Globus pallidus (tissue), 1 donor: ENCODE measurements around the gene ABCC5.
"Not testable (repeated sequence)": the region's sequence is repeated elsewhere in the genome, so short reads cannot be mapped to it uniquely, and the experiment has no call there.

ENCODE experiments used
- DNase-seq: peaks from one replicate; pipeline ENCODE4 v3.0.0-alpha.2; 2015; ENCODE audit warnings: low spot score

The ABCC5 gene

DNA sequence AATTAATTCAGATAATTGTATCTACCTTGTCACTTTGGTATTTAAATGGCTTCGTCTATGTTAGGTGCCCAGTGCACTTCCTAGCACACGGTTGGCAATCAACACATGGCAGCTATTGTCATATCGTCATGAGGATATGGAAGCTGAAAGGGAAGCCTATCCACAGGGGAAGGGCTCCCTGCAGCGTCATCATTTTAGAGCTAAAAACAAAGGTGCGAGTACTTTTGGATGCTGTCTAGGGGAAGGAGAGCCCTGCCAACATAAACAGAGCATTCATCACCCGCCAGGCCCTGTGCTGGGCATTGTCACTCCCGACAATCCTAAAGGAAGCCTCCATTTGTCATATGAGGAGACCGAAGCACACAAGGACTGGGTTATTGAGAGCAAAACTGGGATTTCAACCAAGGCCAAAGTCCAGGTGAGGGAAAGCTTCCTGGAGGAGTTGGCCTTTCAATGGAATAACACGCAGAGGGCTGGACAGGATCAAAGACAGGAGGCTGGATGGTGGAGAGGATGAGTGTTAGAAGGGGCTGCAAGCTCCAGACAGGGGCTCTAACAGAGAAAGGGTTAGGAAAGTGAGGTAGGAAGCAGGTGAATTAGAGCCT, 125.0 kb downstream of the ABCC5 start:
- DNase-seq = no peak

DNA sequence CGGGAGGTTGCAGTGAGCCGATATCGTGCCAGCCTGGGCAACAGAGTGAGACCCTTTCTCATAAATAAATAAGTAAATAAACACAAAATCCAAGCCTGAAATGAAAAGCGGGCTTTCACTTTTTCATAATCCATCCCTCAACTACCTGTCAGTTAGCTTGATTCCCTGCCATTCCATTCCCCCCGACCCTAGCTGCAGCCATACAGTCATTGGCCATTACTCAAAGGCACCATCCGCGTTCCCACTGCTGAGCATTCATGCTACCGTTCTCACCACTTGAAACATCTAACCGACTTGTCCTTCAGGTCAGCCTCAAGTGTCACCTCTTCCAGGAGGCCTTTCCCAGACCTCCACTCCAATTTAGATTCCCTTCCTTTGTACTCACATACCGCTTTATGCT, 131.9 kb downstream of the ABCC5 start:
- DNase-seq = no peak

DNA sequence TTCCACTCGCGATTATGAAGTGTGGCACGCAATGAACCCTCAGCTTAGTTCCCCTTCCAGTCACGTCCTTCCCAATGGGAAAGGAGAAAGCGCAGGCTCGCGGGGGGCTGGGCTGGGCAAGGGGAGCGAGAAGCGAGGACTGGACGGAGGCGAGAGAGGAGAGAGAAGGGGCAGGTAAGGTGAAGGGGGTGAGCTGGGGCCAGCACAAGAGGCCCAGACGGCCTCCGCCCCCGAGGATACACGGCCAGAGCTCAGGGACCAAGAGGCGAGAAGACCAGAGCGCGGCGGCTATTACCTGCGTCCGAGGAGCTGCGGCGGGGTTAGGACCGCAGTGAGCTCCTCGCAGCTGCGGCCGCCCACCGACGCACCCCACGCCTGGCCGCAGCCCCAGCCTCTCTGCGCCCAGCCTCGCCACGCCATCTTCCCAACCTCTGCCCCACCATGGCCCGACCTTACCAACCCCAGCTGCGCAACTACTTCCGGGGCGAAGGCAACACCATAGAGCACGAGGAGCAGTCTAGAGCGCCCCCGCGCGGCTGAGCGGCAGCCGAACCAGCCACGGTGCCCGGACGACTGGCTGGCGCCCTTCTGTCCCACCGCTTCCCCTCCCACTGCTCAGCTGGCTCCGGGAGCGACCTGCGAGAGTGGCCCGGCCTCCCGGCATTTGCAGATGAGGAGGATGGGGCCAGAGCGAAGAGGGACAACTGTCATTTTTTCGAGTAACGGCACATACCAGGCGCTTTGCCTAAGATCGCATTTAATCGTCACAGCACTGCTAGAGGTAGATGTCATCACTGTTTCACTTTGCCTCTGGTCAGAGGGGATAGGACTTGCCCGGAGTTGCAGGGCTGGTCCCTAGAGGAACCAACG, 133.0 kb downstream of the ABCC5 start, which contains the start of gene PARL:
Gene PARL (minus strand): TSS at position 454 of the 870 bp plus-strand sequence. CDS start 34 bp downstream, at position 420.
- peak; percentile 93 for DNase-seq

DNA sequence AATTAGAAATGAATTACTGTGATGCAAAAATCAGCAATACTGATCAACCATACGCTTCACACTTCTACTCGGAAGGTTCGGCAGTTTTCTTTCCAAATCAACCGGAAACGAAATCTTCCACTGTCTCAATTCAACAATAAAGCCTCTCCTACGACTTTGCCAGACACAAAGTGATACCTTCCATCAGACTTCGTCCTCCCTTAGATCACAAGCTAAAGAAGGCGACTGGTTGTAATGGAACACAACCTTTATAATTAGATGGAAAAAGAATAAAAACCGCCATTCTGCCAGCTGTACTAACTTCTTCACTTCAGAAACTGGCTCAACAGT, 133.6 kb downstream of the ABCC5 start:
- DNase-seq = no peak

DNA sequence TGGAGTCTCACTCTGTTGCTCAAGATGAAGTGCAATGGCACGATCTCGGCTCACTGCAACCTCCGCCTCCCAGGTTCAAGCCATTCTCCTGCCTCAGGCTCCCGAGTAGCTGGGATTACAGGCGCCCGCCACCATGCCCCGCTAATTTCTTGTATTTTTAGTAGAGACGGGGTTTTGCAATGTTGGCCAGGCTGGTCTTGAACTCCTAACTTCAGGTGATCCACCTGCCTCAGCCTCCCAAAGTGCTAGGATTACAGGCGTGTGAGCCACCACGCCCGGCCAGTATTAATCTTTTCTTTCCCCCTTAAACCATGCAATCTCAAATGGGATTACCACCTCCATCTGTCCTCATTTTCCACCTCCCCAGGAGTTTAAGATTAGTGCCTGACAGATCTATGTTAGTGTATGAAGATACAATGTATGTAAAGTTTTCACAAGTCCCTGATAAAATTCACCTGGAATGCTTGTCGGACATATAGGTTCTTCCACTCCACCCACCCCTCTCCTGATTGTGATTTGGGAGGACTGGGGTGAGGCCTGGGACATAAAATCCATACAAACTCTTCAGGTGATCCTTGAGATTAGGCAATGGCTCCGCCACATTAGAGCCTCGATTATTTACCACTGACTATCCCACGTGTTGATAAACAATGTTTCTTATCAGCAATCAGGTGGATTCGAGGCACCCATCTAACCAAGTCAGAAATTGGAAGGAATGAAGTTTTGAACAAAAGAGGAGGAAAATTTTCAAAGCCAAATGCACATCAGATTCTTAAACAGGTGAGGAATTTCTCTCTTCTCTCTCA, 134.2 kb downstream of the ABCC5 start:
- DNase-seq = no peak

DNA sequence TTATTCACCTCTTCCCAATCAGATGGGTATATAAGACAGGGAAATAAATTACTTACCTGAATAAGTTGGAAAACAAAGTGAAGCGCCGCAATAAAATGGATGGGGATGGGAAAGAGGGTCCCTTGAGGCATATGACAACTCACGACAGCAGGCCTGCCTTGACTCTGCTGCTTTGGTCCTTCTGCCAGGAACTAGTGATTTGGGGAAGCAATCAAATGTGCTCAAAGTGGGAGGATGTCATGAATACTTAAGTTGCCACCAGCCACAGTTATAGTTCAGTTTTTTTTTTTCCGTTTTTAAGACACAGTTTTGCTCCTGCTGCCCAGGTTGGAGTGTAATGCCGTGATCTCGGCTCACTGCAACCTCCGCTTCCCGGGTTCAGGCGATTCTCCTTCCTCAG, 137.6 kb downstream of the ABCC5 start:
- no peak for DNase-seq

DNA sequence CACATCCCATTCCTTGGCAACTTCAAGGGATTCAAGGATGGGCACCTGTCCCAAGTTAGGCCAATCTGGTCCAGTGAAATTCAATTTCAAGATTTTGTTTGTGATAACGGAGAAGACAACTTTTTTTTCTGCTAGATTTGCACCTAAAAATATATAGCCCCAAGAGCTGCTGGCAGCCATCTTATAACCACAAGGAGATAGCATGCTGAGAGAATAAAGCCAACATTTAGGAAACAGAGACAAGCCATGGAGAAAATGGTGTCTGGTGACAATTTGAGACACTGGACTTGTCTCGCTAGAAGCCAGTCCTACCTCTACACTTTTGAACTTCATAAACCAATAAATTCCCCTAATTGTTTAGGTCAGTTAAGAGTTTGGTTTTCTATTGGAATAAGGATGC, 138.4 kb downstream of the ABCC5 start:
- DNase-seq = no peak

DNA sequence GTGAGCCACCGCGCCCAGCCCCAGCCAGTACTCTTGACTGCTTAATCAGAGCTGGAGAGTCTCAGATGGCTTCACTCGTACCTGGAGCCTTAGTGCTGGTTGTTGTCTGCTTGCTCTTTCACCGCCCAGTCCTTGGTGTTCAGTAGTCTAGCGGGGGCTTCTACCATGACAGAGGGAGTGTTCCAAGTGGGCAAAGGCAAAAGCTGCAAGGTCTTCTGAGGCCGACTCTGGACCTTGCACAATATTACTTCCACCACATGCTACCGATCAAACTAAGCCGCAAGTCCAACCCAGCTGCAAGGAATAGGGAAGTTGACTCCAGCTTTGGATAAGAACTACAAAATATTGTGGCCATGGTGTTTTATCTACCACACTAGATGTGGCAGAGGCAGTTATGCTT, 139.6 kb downstream of the ABCC5 start:
- peak; percentile 40 for DNase-seq

DNA sequence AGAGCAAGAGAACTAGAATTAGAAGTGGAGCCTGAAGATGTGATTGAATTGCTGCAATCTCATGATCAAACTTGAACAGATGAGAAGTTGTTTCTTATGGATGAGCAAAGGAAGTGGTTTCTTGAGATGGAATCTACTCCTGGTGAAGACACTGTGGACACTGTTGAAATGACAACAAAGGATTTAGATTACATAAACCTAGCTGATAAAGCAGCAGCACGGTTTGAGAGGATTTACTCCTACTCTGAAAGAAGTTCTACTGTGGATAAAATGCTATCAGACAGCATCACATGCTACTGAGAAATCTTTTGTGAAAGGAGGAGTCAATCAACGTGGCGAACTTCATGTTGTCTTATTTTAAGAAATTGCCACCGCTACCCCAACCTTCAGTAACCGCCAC, 140.5 kb downstream of the ABCC5 start:
- DNase-seq = not testable (repeated sequence)

DNA sequence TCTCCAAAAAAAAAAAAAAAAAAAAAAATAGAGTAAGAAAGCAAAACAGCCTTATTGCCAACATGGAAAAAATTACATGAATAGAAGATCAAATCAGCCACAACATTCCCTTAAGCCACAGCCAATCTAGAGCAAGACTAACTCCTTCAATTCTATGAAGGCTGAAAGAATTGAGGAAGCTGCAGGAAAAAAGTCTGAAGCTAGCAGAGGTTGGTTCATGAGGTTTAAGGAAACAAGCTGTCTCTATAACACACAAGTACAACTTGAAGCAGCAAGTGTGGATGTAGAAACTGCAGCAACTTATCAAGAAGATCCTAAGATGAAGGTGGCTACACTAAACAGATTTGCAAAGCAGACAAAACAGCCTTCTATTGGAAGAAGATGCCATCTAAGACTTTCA, 142.3 kb downstream of the ABCC5 start:
- no peak for DNase-seq

DNA sequence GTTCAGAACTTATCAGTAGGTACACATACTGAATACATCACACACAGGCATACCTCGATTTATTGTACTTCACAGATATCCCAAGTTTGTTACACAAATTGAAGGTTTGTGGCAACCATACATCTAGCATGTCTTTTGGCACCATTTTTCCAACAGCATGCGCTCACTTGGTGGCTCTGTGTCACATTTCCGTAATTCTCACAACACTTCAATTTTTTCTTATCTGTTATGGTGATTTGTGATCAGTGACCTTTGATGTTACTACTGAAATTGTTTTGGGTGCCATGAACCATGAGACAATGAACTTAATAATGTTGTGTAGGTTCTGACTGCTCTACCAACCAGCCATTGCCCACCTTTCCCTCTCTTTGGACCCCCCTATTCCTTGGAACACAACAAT, 143.8 kb downstream of the ABCC5 start:
- DNase-seq = no peak

DNA sequence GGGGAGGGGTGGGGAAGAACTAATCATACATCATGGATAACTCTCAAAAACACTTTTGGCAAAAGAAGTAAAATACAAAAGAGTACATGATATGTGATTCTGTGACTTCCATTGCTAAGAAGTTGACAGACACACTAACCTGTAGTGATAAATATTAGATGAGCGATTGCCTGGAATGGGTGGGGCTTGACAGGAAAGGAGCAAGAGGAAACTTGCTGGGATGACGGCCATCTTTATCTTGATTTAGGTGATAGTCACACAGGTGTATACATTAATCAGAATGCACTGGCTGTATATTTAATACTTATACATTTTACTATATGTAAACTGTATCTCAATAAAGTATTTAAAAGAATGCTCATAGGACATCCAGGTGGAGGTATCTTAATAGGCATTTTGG, 146.1 kb downstream of the ABCC5 start:
- DNase-seq = no peak

DNA sequence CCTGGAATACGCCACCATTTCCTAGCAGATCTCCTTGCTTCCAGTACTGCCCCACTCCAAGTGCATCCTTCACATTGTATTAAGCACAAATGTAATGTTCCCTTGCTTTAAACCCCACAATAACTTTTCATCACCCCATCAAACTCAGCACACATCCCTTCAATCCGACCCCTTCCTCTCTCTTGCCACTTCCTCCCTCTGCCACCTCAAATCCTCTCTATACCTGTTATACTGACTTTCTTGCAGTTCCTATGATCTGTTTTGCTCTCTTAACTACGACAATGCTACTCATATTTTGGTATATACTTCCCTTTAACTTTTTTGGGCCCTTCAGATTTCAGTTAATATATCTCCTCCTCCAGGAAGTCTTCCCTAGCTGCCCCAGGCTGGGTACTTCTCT, 147.1 kb downstream of the ABCC5 start:
- no peak for DNase-seq
